Common myeloid progenitor, CD34-positive (primary cell): ENCODE results near the gene LCN10. TPM values are rescaled to one million over a fixed set of nuclear protein-coding genes. Genes with fewer than 3 reads are reported as not detected.
"Not testable (repeated sequence)": the region's sequence is repeated elsewhere in the genome, so short reads cannot be mapped to it uniquely, and the experiment has no call there.

Source experiments
- CTCF ChIA-PET: fragments of 350-600 bp; sonication (Branson Sonifier 250); formaldehyde crosslinking; loops from one replicate; lab custom pipeline; 2021; ENCODE audit warnings: antibody characterized with exemption; lab: Charles Lee
- POLR2A ChIA-PET: fragments of 350-600 bp; sonication (Branson Sonifier 250); formaldehyde crosslinking; loops from one replicate; lab custom pipeline; 2021; ENCODE audit warnings: antibody characterized with exemption; lab: Charles Lee
- DNase-seq, 3 donors: peaks; one replicate each; pipeline versions ENCODE4 v3.0.0 to v3.0.0-alpha.2; 2013
- H3K27ac ChIP-seq, 2 experiments: 1 replicate in 1 of 2; 2 replicates in 1 of 2; pipeline ENCODE4 v1.7.0; 2013; ENCODE audit warnings: inconsistent platforms in 2 of 2, low read length in 2 of 2, mild to moderate bottlenecking in 2 of 2, low read depth in 1 of 2, moderate library complexity in 1 of 2; ENCODE audit not compliant: severe bottlenecking in 2 of 2, insufficient read depth in 1 of 2, poor library complexity in 1 of 2
- H3K27me3 ChIP-seq, 5 experiments: replicated peaks in 2 of 5; 1 replicate in 3 of 5; 2 replicates in 2 of 5; pipeline versions ENCODE4 v1.6.1 to v1.7.0; 2013; ENCODE audit warnings: low read length in 4 of 5, mild to moderate bottlenecking in 2 of 5, moderate library complexity in 2 of 5, inconsistent platforms in 1 of 5; ENCODE audit not compliant: insufficient read depth in 5 of 5, control insufficient read depth in 4 of 5
- H3K36me3 ChIP-seq, 4 experiments: 1 replicate in 2 of 4; 2 replicates in 2 of 4; pipeline versions ENCODE4 v1.6.1 to v1.7.0; 2013; ENCODE audit warnings: low read length in 3 of 4, control low read depth in 1 of 4, mild to moderate bottlenecking in 1 of 4; ENCODE audit not compliant: control insufficient read depth in 4 of 4, insufficient read depth in 4 of 4
- H3K4me1 ChIP-seq, 4 experiments: 1 replicate in 3 of 4; 2 replicates in 1 of 4; pipeline versions ENCODE4 v1.6.1 to v1.7.1; 2013; ENCODE audit warnings: low read length in 3 of 4, mild to moderate bottlenecking in 3 of 4, control low read depth in 1 of 4, inconsistent platforms in 1 of 4, moderate library complexity in 1 of 4; ENCODE audit not compliant: control insufficient read depth in 4 of 4, insufficient read depth in 4 of 4; ENCODE audit errors: control extremely low read depth in 1 of 4
- H3K4me3 ChIP-seq, 7 experiments: 1 replicate in 4 of 7; 2 replicates in 3 of 7; pipeline versions ENCODE4 v1.5.1 to v1.7.0; 2013; ENCODE audit warnings: mild to moderate bottlenecking in 7 of 7, low read length in 6 of 7, moderate library complexity in 6 of 7, inconsistent platforms in 2 of 7, low read depth in 2 of 7, control low read depth in 1 of 7; ENCODE audit not compliant: insufficient read depth in 4 of 7, control insufficient read depth in 1 of 7; ENCODE audit errors: extremely low read depth in 1 of 7
- H3K9me3 ChIP-seq, 5 experiments: 1 replicate in 4 of 5; 2 replicates in 1 of 5; pipeline versions ENCODE4 v1.6.1 to v1.7.1; 2013; ENCODE audit warnings: low read length in 4 of 5, mild to moderate bottlenecking in 2 of 5, inconsistent platforms in 1 of 5, low read depth in 1 of 5, moderate library complexity in 1 of 5; ENCODE audit not compliant: control insufficient read depth in 4 of 5, insufficient read depth in 2 of 5; ENCODE audit errors: control extremely low read depth in 1 of 5
- WGBS: methylation state at CpG from one replicate; pipeline ENCODE4 v1.1.5; 2013; ENCODE audit not compliant: insufficient coverage; 5-methylcytosine and 5-hydroxymethylcytosine counted together
- polyA plus RNA-seq: library from polyadenylated mRNA; unstranded; fragments of 120-200 nt; gene quantifications from one replicate; pipeline ENCODE4 v1.2.1, GENCODE V29; 2013

Gene LCN10
- 1.6 TPM for polyA plus RNA-seq

DNA sequence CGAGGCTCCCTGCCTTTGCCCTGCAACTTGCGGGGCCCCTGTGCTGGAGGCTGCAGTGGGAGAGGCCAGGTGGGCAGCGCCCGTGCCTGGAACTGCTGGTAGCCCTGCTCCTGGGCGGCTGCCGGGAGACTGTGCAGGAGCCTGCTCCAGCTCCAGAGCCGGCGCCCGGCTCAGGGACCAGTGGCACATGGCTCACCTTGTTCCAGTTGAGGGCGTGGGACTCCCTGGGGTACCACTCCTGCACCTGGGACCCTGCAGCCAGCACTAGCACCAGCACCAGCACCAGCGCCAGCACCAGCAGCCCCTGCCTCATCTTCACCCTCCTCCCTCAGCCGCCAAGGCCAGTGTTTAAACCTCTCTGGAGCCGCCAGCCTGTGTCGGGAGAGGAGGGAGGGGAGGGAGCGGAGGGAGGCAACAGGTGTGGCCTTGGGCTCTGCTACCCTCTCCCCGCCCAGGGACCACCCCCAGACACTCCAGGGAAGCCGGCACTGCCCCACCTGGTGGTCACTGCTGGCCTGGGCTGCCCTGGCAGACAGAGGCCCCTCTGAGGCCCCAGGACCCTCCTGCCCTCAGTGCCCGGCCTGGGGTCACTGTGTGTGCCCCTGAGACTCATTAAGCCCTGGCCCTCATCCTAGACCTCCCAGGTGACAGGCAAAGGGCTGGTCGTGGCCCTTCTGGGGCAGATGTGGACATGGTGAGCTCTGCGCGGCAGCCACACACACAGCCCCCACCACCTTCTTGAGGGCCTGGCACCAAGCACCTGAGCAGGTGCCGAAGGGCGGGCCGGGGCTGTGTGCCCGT, at the start of gene LCN10:
TSS of gene LCN10 (minus strand) at position 350 of the 801 bp plus-strand sequence. CDS start at position 313, 37 bp downstream.
- Histone ChIP-seq H3K36me3 (no peaks in the 10 kb centered on the region), H3K4me3 (peak within 1 kb of the TSS in 5 of 7 experiments; percentile 1 to 59 (median 36)), H3K9me3 (no peaks in the 10 kb centered on the region), H3K27me3 (peaks cover 0 to 2% (median 0%) of the 10 kb centered on the region in 5 experiments), H3K27ac (no peak within 1 kb of the TSS), H3K4me1 (peaks cover 0 to 46% (median 33%) of the 10 kb centered on the region in 4 experiments)
- WGBS = 84% methylated on average over 13 of the region's 25 CpGs
- CTCF ChIA-PET = interaction anchor here (1.0 to 5.3 kb wide), 6 partner anchors 9 to 47 kb away, joined by 3 to 38 read pairs (median 6); no protein-coding TSS in a partner anchor
- POLR2A ChIA-PET = interaction anchor here (1.9 kb wide), 1 partner anchor 14 kb away, joined by 14 read pairs; no protein-coding TSS in a partner anchor
- no peak for DNase-seq

- Histone ChIP-seq H3K4me1 (peaks cover 0 to 40% (median 24%) of the 10 kb centered on the region in 4 experiments), H3K9me3 (no peaks in the 10 kb centered on the region), H3K36me3 (peaks cover 0 to 17% (median 4%) of the 10 kb centered on the region in 4 experiments), H3K27ac (peak overlapping the region in 1 of 2 experiments; percentile 83), H3K4me3 (peak overlapping the region; percentile 45 to 91 (median 76)), H3K27me3 (peaks cover 0 to 6% (median 0%) of the 10 kb centered on the region in 5 experiments)
- 0% methylated on average over 28 of the region's 29 CpGs for WGBS
- CTCF ChIA-PET = interaction anchor here (0.9 to 2.1 kb wide), 9 partner anchors 9 to 245 kb away, joined by 3 to 14 read pairs (median 3); partner anchors contain the start of gene RABL6
- POLR2A ChIA-PET = no interaction called here
- peak; percentile 36 to 67 (median 65) for DNase-seq
Observed at GRCh38 chr9:136791516-136792276, 49.0 kb upstream of the LCN10 start.

- Histone ChIP-seq H3K27ac (peak within 1 kb of the TSS in 1 of 2 experiments; percentile 83), H3K4me3 (peak within 1 kb of the TSS; percentile 45 to 91 (median 76)), H3K4me1 (peaks cover 0 to 40% (median 24%) of the 10 kb centered on the region in 4 experiments), H3K36me3 (peaks cover 0 to 17% (median 4%) of the 10 kb centered on the region in 4 experiments), H3K9me3 (no peaks in the 10 kb centered on the region), H3K27me3 (peaks cover 0 to under 1% (median 0%) of the 10 kb centered on the region in 5 experiments)
- POLR2A ChIA-PET = interaction anchor here (0.7 kb wide), 1 partner anchor 220 kb away, joined by 3 read pairs; no protein-coding TSS in a partner anchor
- CTCF ChIA-PET = interaction anchor here (0.8 kb wide), 1 partner anchor 9 kb away, joined by 3 read pairs; no protein-coding TSS in a partner anchor
- DNase-seq = peak; percentile 98 to 99 (median 99)
- WGBS = 0% methylated on average over 51 of the region's 70 CpGs
Observed at GRCh38 chr9:136790640-136791515, 48.1 kb upstream of the LCN10 start, which contains the start of gene TMEM141. Gene TMEM141 (plus strand): TSS chr9:136791344. CDS start chr9:136791371, 27 bp downstream.

- ChIA-PET CTCF (no interaction called here), POLR2A (no interaction called here)
- no peak overlapping the region for H3K4me3 ChIP-seq
- WGBS = 86% methylated on average over 3 of the region's 3 CpGs
- no peak for DNase-seq
- H3K36me3 ChIP-seq = peaks cover 0 to 17% (median 4%) of the 10 kb centered on the region in 4 experiments
- H3K27me3 ChIP-seq = no peaks in the 10 kb centered on the region
- H3K4me1 ChIP-seq = peaks cover 0 to 43% (median 24%) of the 10 kb centered on the region in 4 experiments
- peak overlapping the region in 1 of 2 experiments; percentile 60 for H3K27ac ChIP-seq
- H3K9me3 ChIP-seq = no peaks in the 10 kb centered on the region
Observed at GRCh38 chr9:136789523-136789937, 46.8 kb upstream of the LCN10 start.

DNA sequence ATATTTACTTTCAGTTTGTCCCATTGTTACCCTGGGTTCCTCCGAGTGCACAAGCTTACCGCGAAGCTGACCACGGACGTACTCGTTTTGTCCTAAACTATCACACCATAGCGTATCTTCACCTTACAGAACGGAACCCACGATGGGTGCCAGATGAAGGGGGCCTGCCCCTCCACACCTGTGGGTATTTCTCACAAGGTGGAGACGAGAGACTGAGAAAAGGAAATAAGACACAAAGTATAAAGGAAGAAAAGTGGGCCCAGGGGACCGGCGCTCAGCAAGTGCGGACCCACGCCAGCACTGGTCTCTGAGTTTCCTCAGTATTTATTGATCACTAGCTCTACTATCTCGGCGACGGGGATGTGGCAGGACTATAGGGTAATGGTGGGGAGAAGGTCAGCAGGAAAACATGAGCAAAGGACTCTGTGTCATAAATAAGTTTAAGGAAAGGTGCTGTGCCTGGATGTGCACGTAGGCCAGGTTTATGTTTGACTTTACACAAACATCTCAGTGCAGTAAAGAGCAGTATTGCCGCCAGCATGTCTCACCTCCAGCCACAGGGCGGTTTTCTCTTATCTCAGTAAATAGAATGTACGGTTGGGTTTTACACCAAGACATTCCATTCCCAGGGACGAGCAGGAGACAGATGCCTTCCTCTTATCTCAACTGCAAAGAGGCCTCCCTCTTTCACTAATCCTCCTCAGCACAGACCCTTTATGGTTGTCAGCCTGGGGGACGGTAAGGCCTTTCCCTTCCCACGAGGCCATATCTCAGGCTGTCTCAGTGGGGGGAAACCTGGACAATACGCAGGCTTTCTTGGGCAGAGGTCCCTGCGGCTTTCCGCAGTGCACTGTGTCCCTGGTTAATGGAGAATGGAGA, 46.1 kb upstream of the LCN10 start:
- CTCF ChIA-PET = interaction anchor here (0.8 to 8.3 kb wide), 6 partner anchors 11 to 246 kb away, joined by 3 to 75 read pairs (median 6); no protein-coding TSS in a partner anchor
- DNase-seq = peak in 2 of 3 donors; percentile 51 to 62
- Histone ChIP-seq H3K27ac (peak overlapping the region in 1 of 2 experiments; percentile 60), H3K4me1 (peaks cover 0 to 46% (median 25%) of the 10 kb centered on the region in 4 experiments), H3K36me3 (peaks cover 0 to 17% (median 4%) of the 10 kb centered on the region in 4 experiments)
- H3K27me3 ChIP-seq, H3K4me3 ChIP-seq, POLR2A ChIA-PET, H3K9me3 ChIP-seq: not testable (repeated sequence)
- 89% methylated on average over 16 of the region's 27 CpGs for WGBS
